UCSD-AML1 (cell line): ENCODE results near the gene DOK7.

Experiments used
- DNase-seq: peaks from one replicate; lab custom pipeline; 2025; ENCODE audit not compliant: unreplicated experiment; lab: John Stamatoyannopoulos, UW

Gene DOK7

GRCh38 chr4:3486541-3487540 lies 23.7 kb downstream of the DOK7 start:
- DNase-seq, result no peak

- no peak for DNase-seq
Measured at GRCh38 chr4:3487861-3488260, 24.8 kb downstream of the DOK7 start.

- no peak for DNase-seq
Measured at GRCh38 chr4:3488820-3489219, 25.7 kb downstream of the DOK7 start.

DNA sequence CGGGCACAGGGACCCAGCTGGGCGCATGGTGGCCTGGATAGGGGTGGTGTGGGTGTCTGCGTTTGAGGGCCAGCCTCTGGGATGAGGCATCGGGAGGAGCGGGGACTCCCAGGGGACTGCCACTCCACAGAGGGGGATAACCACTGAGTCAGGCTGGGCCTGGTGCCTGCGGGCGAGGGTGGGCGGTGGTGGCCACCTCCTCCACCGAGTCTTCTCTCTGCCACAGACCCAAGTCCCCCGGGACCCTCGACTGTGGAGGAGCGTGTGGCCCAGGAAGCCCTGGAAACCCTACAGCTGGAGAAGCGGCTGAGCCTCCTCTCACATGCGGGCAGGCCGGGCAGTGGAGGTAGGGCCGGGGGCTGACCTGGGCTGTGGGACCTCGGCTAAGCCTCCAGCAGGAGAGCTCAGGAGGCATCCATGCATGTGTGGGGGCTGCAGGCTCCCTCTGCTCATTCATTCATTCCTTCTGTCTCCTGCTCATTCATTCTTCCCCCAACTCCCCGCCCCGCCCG lies 26.4 kb downstream of the DOK7 start:
- DNase-seq, result no peak

- no peak for DNase-seq
Measured at GRCh38 chr4:3491681-3492405, 28.7 kb downstream of the DOK7 start.

DNA sequence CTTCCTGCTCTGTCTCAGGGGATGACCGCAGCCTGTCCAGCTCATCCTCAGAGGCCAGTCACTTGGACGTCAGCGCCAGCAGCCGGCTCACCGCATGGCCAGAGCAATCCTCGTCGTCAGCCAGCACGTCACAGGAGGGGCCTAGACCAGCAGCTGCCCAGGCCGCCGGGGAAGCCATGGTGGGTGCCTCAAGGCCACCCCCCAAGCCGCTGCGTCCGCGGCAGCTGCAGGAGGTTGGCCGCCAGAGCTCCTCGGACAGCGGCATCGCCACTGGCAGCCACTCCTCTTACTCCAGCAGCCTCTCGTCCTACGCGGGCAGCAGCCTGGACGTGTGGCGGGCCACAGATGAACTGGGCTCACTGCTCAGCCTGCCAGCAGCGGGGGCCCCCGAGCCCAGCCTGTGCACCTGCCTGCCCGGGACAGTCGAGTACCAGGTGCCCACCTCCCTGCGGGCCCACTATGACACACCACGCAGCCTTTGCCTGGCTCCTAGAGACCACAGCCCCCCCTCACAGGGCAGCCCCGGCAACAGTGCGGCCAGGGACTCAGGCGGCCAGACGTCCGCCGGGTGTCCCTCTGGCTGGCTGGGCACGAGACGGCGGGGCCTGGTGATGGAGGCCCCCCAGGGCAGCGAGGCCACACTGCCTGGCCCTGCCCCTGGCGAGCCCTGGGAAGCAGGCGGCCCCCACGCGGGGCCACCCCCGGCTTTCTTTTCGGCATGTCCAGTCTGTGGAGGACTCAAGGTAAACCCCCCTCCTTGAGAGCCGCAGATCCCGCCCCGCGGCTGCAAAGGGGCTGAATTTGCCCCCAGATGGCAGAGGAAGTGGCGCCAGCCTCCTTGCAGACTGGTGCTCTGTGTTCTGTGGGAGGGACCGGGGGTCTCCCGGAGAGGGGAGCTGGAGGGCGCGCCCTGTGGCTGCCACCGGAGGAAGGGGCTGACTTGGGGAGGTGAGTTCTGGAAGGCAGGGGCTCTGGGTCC lies 29.9 kb downstream of the DOK7 start:
- no peak for DNase-seq

DNA sequence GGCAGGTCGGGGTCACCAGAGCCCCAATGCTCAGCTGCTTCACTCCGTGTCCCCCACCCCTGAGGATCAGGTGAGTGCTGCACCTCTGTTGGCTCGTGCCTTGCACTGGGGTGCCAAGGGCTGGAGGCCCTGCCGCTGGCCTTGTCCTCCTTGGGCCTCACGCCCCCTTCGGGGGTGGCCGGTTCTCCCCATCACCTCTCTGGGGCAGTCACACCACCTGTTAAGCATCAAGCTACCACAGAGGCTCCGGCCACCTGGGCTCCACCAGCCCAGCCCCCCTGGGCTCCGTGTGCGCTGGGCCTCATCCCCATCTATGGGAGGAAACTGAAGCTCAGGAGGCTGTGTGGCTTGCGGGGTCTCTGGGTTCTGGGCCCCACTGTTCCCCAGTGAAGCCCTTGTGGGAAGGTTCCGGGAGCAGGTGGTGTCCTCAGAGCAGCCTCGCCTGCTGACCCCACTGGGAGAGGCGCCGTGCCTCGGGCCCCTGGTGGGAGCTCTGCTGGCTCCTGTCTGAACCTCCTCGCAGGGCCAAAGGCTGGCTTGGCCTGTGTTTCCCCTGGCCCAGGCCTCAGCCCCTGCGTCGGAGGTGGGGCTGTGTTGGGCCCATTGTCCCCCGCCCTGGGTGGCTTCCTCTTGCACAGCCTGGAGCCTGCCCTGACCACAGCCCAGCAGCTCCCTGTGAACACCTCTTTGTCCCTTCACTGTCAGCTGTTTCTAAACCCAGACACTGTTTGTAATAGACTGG lies 30.8 kb downstream of the DOK7 start:
- DNase-seq, result no peak

DNA sequence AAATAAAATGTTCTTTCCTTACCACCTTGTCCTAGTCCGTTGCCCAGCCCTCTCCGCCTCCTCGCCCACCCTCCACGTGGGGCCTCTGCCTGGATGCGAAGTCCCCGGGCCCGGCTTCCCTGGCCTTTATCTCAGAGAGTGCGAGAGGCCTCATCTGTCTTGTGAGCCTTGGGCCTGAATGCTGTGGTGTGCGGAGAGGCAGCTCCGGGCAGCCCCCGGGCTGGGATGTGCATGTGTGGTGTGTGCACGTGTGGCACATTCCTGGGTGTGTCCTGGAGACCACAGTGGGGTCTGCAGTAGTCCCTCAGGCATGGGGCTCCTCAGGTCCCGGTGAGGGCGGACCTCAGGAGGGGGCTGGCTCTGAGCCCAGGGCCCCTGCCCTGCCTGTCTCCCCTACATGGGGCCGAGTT lies 31.4 kb downstream of the DOK7 start:
- DNase-seq, result no peak

GRCh38 chr4:3495204-3495975 lies 32.3 kb downstream of the DOK7 start:
- DNase-seq, result no peak

DNA sequence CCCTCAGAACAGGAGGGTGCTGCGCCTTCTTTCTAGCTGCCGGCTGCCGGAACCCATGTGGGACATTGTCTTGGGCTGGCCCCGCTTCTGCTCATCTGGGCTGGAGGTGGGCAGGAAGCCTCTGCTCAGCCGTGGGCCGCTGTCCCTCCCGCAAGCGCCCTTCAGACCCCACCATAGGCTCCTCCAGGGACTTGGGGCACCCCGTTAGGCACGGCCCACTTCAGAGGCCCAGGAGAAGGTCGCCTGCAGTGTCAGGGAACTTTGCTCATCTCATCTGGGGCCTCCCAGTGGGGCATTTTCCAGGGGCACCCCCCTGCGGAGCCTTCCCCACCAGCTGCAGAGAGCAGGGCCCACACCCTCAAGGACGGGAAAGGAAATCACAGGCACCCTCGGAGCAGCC lies 32.9 kb downstream of the DOK7 start:
- no peak for DNase-seq

DNA sequence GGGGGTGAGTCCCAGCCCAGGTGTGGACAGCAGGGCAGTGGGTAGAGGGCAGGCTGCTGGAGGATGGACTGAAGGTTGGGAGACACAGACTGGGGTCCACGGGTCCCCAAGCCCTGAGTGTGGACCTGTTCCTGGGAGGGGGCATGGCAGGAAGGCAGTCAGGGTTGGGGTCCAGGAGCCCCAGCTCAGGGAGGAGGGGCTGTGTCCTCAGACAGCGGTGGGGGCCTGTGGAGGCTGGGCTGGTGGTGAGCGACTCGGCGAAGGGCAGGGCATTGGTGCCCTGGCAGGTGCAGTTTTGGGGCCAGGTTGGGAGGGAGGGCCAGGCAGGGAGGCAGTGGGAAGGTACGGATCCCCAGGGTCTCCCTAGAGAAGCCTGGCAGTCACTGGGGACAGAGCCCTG lies 34.0 kb downstream of the DOK7 start:
- no peak for DNase-seq

GRCh38 chr4:3497523-3498389 lies 34.6 kb downstream of the DOK7 start:
- DNase-seq, result no peak

DNA sequence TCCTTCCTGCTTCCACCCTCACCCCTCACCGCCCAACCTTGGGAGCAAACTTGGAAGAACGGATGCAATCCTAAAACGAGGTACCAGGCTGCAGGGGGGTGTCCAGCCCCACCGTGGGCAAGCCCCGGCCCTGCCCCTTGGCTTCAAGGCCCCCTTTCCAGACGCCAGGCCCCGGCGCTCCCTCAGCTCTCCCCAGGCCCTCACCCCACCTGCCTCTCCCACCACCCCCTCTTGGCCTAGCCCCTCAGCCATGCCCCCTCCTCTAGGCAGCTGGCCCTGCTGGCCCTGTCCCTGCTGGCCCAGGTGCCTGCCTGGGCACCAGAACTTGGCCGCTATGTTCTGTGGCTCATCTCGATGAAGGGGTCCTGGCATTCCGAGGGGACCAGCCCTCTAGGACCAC lies 35.3 kb downstream of the DOK7 start:
- DNase-seq, result no peak

DNA sequence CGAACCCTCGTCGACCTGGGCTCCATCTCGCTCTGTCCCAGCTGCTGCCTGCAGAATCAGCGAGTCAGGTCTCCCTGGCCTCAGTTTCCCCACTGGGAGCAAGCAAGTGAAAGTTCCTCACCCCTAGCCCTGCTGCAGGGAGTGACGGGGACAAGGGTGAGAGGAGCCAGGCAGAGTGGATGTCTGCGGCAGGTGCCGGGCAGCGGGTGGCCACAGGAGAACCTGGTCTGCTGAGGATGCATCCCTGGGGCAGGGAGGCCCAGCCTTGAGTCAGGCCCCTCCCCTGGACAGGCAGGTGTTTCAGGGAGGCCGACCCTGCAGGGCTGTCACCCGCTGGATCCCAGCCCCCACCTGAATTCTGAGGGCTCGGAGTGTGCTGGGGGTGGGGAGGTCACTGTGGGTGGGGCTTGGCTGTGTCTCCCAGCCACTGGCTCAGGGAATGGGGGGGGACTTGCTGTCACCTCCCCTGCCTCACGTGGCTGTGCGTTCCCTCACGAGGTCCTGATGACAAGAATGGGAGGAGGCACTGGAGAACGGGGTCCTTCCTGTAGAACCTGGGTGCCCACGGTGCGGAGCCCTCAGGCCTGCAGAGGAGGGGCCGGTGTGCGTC lies 35.9 kb downstream of the DOK7 start:
- no peak for DNase-seq

DNA sequence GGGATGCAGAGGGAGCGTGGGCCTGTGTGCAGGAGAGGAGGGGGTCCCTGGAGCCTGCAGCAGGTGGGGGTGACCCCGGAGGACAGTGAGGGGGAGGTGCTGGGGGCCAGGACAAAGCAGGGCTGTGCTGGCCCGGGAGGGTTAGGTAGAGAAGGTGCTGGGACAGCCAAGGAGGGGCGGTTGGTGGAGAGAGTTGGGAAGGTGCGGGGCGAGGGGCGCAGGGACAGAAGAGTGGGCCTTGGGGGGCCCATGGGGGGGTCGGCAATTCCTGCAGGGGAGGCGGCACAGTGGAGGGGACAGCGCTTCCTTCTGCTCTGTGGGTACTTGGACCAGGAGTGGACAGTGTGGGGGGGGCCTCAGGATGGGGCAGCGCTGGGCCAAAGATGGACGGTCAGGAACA lies 36.6 kb downstream of the DOK7 start:
- DNase-seq, result no peak

DNA sequence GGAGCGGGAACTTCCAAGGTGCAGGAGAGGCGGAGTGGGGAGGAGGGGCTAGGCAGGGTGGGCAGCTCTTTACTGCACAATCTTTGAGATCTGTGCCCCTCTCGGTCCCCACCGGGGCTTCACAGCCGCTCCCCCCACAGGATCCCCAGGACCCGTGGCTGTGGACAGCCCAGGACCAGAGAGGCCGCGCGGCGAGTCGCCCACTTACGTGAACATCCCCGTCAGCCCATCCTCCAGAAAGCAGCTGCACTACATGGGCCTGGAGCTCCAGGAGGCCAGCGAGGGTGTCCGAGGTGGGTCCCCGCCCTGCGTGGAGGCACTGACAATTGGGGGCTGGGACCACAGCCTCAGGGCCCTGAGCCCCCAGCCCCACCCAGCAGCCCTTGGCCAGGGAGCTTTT lies 37.0 kb downstream of the DOK7 start:
- DNase-seq, result no peak

DNA sequence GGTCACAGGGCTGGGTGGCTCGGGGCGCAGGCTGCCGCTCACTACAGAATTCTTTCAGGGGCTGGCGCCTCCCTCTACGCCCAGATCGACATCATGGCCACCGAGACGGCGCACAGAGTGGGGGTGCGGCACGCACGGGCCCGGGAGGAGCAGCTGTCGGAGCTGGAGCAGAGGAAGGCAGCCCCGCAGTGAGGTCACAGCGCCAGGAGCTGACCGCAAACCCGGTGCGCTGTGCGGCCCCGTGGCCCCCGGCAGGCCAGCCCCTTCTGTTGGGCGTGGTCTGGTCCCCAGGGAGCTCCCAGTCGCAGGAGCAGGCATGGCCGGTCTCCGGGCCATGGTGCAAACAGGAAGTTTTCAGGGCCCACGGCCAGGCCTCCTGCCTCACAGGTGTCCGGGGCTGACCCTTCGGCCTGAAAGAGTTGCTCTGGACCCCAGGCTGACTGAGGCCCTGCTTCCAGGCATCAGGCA lies 37.6 kb downstream of the DOK7 start:
- DNase-seq, result no peak
